Activated CD4-positive, alpha-beta T cell treated with anti-CD3 and anti-CD28 coated beads, Interleukin-2, Interleukin-6, amounts not matched to agents 100 ng/mL and 50 ng/mL, durations not matched to agents 16 hours and 8 hours (primary cell): Measurements from ENCODE around the gene DNAJB13.
A peak's percentile ranks its signal among the peaks of the same experiment; 100 is the strongest.
"Not testable (repeated sequence)": the region's sequence is repeated elsewhere in the genome, so short reads cannot be mapped to it uniquely, and the experiment has no call there.

Experiments used
- DNase-seq: peaks from one replicate; pipeline ENCODE4 v3.0.0-alpha.2; 2020

The DNAJB13 gene

DNA sequence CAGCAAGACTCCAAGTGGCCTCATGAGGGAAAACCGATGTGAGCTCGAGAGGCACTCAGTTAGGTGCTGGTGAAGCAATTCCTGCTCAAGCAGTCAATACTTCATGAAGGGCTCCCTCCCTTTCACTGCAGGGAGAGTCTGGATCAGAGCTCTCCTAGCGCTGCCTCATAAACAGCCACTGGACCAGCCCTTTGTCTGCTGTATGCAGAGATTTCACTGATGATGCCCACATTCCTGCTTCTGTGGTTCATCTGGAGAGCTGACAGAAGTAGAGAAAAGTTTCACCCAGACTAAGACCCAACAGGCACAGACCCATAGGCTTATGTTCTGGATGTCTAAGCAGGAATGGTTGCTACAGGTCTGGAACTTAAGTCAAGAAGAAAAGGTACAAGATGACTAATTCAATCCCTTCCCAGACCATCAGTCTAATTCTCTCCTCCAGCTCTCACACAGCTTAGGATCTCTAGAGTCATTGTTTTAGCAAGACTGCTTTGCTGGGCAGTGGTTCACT is 27.8 kb downstream of the DNAJB13 start:
- no peak for DNase-seq

DNA sequence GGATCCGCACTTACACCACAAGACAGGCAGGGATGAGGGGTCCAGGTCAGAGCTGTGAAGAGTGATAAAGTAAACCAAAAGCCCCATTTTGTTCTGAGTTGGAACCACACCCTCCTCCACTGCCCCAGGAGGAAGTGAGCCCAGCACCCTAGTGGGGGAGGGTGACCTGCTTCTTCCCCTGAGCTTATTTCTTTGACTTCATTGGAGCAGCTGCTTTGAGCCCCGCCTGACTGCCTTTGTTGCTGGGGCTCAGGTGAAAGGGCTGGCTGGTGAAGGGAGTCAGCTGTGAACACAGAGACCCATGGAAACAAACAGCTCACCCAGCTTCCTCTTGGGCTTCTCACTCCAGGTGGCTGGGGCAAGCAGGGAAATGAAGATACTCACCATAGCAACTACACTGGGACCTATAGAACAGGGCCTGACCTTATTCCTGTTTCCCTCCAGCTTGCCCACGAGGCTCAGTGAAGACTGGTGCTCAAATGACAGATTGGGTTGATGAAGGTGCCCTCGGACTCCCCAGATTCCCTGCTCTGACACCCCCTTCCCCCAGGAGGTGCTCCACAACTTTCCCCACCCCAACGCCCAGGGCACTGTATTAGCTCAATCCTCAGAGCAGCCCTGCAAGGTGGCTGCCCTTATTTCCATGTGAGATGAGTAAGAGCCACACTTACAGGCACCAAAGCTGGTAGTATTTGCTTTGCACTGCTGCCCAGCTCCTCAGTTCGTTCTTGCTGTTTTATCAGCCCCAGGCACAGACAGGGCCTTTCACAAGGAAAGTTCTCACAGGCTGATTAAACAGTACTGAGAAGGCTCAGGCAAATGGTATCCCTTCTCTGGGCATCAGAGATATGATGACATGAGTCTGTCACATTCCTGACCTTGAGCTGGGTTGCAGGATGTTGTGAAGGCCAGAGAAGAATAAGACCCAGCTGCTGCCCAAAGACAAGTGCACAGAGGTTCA is 29.5 kb downstream of the DNAJB13 start:
- DNase-seq = peak; percentile 80

- DNase-seq = no peak
Measured at GRCh38 chr11:73981051-73981805, 30.4 kb downstream of the DNAJB13 start.

DNA sequence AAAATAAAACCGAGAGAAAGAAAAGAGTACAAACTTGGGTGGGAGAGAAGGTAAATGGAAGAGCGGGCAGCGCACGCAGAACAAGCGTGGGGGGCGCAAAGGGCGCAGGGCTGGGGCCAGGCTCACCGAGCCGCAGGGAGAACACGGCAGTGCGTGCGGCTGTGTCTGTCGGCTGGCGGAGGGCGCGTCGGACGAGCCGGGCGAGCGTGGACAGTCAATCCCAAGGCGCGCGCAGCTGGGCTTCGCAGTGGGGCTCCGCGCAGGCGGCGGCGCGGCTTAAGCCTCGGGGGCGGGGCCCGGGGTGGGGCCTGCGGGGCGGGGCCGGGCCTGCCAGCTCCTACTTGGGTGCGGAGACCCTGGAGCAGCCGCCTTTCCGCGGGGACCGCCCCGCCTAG is 31.8 kb downstream of the DNAJB13 start, which contains the start of gene UCP2:
UCP2 (minus strand) TSS at position 249 of the 395 bp plus-strand sequence. CDS start 4,465 bp downstream, outside the sequence.
- DNase-seq = peak; percentile 94

GRCh38 chr11:73982990-73983740 is 32.3 kb downstream of the DNAJB13 start:
- DNase-seq = peak; percentile 98

DNA sequence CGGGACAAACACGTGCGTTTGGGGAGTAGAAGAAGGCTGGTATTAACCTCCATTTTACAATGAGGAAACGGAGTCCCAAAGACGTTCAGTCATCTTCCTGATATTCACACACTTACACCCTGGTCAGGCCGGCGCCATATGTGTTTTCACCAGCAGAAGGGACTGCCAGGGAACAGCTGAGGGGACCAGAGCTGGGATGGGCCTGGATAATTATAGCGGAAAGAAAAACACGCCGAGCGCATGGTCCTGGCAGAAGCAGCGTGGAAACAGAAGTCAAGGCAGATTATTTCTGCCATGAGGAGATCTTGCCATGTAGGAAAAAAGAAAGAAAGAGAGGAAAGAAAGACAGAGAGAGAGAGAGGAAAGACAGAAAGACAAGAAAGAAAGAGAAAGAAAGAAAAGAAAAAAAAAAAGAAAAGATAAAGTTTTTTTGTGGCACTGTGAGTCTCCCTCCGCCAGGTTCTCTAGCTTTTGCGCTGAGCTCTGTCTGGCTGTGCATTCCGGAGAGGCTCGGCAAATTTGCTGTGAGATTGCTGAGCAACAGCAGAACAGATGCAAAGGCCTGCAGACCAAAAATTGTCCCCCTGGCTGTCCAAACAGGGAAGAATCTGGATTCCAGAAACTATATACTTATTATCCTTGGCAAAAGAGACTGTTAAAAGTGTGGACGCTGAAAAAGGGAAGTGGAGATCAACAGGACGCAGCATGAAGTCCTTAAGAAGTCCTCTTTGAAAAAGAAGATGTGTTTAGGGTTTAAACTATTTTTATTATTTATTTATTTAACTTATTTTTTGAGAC is 33.1 kb downstream of the DNAJB13 start:
- no peak for DNase-seq

- not testable (repeated sequence) for DNase-seq
Measured at GRCh38 chr11:73985661-73986060, 34.8 kb downstream of the DNAJB13 start.

DNA sequence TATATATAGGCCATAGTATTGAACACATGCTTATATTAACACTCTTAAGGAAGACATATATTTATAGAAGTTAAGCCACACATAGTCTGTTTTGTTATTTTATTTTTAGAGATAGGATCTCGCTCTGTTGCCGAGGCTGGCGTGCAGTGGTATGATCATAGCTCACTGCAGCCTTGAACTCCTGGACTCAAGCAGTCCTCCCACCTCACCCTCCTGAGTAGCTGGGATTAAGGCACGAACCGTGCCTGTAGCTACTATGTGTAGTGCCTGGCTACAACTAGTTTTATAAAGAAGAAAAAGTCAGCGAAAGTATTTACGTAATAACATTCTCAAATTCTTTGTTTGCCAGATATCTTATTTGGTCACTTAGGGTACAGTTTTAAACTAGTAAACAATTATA is 37.4 kb downstream of the DNAJB13 start:
- no peak for DNase-seq

DNA sequence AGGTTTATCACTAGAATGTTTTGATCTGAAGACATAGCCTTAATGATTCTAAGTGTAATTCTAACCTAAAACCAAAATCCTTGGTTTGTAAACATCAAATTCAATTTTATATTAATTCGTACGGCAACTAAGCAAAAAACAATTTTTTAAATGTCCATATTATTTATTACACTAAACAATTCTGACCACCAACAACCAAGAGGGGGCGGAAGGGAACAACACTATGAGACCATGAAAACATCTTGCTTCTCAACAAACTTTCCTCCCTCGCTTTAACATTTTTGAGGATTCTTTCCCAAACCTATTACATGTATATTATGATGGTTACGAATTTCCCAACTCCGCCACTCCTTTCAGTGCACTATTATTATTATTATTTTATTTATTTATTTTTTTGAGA is 38.3 kb downstream of the DNAJB13 start:
- no peak for DNase-seq

GRCh38 chr11:73990730-73991129 is 39.9 kb downstream of the DNAJB13 start:
- DNase-seq = no peak

DNA sequence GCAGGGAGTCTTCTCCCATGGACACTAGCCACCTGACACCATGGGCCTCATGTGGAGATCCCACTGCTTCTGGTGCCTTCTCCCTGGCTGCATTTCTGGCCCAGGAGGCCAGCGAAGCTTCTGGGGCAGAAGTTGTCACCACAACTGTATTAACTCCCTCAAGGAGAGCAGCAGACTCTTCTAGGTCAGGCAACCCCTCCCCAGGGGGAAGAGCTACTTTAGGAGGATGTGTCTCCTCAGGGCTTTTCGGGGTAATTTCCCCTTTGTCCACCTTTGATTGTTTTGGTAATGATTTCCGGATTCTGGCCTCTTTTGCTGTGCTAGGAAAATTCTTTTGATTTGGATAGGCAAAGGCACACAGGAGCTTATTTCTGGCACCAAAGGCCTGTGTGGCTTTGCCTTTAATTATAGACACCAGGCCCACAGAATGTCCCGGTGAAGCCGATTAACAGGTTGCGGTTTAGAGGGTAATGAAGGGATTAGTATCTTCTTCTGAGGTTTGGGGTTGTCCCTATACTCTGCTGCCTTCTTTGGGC is 40.7 kb downstream of the DNAJB13 start:
- no peak for DNase-seq

DNA sequence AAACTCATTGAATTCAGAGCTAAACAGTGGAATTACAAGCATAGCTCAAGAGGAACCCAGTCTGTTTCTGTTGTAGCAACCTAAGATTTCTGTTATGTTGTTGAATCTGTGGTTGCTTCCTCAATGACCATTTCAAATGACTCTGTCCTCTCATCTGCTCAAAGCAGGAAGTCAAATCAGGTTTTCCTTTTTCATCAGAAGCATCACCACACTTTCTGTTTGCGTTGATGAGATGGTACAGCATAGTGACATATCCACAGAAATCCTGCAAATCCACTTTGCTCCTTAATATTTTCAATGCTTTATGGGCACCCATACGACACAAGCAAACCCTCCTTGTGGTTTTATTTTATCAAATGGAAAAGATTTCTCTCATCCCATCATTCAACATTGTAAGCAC is 44.4 kb downstream of the DNAJB13 start:
- peak; percentile 81 for DNase-seq

DNA sequence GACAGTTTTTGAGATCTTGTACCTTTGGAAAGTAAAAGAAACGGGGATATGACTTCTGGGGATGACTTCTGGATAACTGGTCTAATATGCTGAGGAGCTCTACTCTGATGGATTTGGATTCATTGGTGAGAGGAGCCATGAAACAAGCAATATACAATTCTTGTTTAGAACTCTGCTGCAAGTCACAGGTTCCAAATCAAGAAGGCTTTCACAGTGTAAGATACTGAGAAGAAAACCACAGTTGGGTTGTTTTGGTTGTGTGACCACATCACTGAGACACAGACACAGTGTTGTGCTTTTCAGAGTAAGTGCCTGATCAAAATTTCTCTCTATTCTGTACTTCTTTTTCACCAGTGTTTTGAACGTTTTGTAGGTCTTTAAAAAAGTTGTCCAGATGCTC is 44.9 kb downstream of the DNAJB13 start:
- peak; percentile 65 for DNase-seq

GRCh38 chr11:73996161-73996747 is 45.4 kb downstream of the DNAJB13 start:
- DNase-seq = no peak

DNA sequence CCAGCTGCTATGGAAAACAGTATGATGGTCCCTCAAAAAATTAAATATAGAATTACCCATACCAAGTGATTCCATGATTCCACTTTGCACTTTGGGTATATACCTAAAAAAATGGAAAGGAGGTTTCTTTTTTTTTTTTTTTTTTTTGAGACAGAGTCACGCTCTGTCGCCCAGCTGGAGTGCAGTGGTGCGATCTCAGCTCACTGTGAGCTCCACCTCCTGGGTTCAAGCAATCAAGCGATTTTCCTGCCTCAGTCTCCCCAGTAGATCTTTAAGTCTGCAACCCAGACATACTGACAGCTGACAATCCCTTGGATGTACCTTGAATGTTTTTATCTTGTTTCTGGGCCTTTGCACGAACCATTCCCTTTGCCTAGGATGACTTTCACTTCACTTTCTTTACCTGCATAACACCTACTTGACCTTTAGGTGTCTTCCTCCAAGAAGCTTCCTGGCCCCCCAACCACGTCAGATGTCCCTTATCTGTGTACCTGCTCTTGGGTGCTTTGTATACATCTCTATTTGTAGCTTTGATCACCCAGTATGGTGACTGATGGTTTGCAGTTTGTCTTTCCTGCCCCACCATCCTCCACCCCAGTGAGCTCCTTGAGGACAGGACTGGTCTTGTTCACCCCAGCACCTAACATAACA is 46.4 kb downstream of the DNAJB13 start:
- no peak for DNase-seq

- no peak for DNase-seq
Measured at GRCh38 chr11:73998846-73999575, 48.2 kb downstream of the DNAJB13 start.

GRCh38 chr11:73999581-74000306 is 48.9 kb downstream of the DNAJB13 start:
- DNase-seq = no peak

GRCh38 chr11:74000307-74001133 is 49.7 kb downstream of the DNAJB13 start:
- DNase-seq = no peak
